ENCODE data around the gene ENTPD5. TPM values are rescaled to one million over a fixed set of nuclear protein-coding genes. Genes with fewer than 3 reads are reported as not detected.

The ENTPD5 gene
- total RNA-seq, 1 experiment from 2014 or later, result 10.6 TPM

DNA sequence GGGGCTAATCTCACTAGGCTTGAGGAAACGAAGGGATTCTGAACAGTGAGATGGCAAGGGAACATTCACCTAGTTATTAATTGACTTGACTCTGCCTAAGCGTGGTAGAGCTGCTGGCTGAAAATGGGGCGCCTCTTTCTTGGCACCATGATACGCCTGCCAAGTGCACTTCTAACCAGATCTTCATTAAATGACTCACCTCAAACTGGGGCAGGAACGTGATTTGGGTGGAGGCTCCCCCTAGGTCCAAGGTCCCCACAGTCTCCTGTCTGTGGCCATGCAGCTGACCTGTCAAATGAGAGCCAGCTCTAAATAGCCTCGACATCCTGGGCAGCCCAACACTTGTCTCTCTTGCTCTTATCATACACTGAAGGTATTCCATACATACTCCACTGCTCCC, 43.0 kb downstream of the ENTPD5 start (continued):
- TF ChIP-seq SMAD3 (CRISPR knock-in tag; IDR thresholded peaks at IDR 0.05; ENCODE audit: borderline replicate concordance) (no peak), ZNF423 (CRISPR knock-in tag; IDR thresholded peaks at IDR 0.05) (no peak), EMX1 (CRISPR knock-in tag; IDR thresholded peaks at IDR 0.05) (no peak), ZNF232 (CRISPR knock-in tag; IDR thresholded peaks at IDR 0.05) (no peak), IRF2 (CRISPR knock-in tag; IDR thresholded peaks at IDR 0.05; ENCODE audit: borderline replicate concordance, low read depth) (no peak), GTF2I (CRISPR knock-in tag; conservative IDR thresholded peaks at IDR 0.05) (no peak)
- TF ChIP-seq, protein P1, sequence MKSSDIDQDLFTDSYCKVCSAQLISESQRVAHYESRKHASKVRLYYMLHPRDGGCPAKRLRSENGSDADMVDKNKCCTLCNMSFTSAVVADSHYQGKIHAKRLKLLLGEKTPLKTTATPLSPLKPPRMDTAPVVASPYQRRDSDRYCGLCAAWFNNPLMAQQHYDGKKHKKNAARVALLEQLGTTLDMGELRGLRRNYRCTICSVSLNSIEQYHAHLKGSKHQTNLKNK (CRISPR knock-in tag; IDR thresholded peaks at IDR 0.05), result no peak
- TF ChIP-seq, protein P2, sequence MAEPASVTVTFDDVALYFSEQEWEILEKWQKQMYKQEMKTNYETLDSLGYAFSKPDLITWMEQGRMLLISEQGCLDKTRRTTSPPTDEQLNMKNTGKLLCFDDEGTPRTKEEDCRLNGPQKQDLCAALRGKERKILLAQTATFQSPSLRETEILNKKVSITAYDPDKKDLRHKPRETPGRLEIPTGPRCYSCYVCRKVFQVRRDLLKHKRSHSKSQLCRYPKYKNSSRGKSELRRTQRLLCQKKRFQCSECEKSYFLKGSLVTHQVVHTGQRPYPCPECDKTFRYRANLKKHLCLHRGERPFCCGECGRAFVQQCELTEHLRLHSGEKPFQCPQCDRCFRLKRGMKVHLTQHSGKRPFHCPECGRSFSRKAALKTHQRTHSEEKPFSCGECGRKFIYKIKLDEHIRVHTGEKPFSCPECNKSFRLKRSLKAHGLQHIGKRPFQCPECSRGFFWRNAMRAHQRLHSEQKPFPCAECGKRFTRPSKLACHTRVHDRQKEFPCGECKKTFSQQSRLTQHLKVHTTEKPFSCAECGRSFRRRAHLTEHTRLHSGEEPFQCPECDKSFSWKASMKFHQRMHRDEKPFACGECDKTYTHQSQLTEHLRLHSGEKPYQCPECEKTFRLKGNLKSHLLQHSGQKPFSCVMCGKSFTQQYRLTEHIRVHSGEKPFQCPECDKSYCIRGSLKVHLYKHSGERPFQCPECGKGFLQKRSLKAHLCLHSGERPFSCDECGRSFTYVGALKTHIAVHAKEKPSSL (CRISPR knock-in tag; conservative IDR thresholded peaks at IDR 0.05), result no peak
- TF ChIP-seq, protein P3, sequence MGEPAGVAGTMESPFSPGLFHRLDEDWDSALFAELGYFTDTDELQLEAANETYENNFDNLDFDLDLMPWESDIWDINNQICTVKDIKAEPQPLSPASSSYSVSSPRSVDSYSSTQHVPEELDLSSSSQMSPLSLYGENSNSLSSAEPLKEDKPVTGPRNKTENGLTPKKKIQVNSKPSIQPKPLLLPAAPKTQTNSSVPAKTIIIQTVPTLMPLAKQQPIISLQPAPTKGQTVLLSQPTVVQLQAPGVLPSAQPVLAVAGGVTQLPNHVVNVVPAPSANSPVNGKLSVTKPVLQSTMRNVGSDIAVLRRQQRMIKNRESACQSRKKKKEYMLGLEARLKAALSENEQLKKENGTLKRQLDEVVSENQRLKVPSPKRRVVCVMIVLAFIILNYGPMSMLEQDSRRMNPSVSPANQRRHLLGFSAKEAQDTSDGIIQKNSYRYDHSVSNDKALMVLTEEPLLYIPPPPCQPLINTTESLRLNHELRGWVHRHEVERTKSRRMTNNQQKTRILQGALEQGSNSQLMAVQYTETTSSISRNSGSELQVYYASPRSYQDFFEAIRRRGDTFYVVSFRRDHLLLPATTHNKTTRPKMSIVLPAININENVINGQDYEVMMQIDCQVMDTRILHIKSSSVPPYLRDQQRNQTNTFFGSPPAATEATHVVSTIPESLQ (CRISPR knock-in tag; IDR thresholded peaks at IDR 0.05), result no peak

DNA sequence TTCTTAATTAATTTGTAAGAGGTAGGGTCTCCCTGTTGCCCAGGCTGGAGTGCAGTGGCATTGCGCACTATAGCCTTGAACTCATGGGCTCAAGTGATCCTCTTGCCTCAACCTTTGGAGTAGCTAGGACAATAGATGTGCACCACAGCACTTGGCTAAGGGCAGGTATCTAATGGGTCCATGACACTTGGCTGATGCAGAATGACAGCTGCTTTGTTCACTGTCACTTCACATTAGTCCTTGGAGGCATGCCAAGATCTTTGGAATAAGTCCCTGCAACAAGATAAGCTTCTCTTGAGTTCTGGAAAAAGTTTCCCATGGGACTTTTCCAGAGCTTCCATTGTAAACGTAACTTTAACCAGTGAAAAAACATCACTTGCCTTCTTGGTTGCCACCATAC, 45.6 kb downstream of the ENTPD5 start:
- TF ChIP-seq MXD4 (CRISPR knock-in tag; IDR thresholded peaks at IDR 0.05; ENCODE audit: borderline replicate concordance), result no peak
- no peak for TF ChIP-seq FOXJ3 (CRISPR knock-in tag; IDR thresholded peaks at IDR 0.05; ENCODE audit: borderline replicate concordance)
- TF ChIP-seq, protein P1 (CRISPR knock-in tag; IDR thresholded peaks at IDR 0.05), result no peak
- TF ChIP-seq CREM (CRISPR knock-in tag; IDR thresholded peaks at IDR 0.05), result no peak
- Mint-ChIP-seq H3K4me1 (no peaks in the 10 kb centered on the region), H3K9me3 (no peaks in the 10 kb centered on the region), H3K36me3 (peaks cover 5% of the 10 kb centered on the region; the same call in 1 of the 2 replicates), H3K4me3 (no peak overlapping the region), H3K27me3 (ENCODE audit: low read depth) (no peaks in the 10 kb centered on the region), H3K27ac (no peak overlapping the region)
- DNase-seq (ENCODE audit: low spot score), result no peak
- ChIA-PET CTCF (no interaction called here), POLR2A (no interaction called here)
- no peak for ATAC-seq

DNA sequence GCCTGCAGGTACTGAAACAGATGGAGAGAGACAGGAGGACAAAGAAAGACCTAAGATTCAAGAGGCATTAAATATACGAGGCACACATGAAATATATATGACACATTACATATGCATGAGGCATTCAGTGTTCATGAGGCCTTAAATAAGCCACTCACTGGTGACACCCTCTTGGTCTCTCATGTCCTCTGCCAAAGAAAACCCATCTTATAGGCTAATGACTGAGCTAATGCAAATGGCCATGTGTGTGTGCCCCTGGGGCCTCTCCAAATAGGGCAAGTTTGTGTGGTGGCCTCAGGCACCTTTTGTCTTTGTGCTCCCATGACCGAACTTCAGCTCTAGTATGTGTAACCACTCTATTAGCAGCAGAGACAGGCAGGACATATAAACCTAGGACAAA, 50.2 kb downstream of the ENTPD5 start:
- DNase-seq (ENCODE audit: low spot score) (no peak), ATAC-seq (no peak)
- ChIA-PET POLR2A (interaction anchor here (0.6 kb wide), 1 partner anchor 9 kb away, joined by 4 read pairs; no protein-coding TSS in a partner anchor), CTCF (no interaction called here)
- Mint-ChIP-seq H3K4me1 (no peaks in the 10 kb centered on the region), H3K9me3 (no peaks in the 10 kb centered on the region), H3K4me3 (no peak overlapping the region), H3K27me3 (ENCODE audit: low read depth) (no peaks in the 10 kb centered on the region), H3K36me3 (peaks cover 6% of the 10 kb centered on the region; the same call in 1 of the 2 replicates), H3K27ac (no peak overlapping the region)
- TF ChIP-seq, protein P4, sequence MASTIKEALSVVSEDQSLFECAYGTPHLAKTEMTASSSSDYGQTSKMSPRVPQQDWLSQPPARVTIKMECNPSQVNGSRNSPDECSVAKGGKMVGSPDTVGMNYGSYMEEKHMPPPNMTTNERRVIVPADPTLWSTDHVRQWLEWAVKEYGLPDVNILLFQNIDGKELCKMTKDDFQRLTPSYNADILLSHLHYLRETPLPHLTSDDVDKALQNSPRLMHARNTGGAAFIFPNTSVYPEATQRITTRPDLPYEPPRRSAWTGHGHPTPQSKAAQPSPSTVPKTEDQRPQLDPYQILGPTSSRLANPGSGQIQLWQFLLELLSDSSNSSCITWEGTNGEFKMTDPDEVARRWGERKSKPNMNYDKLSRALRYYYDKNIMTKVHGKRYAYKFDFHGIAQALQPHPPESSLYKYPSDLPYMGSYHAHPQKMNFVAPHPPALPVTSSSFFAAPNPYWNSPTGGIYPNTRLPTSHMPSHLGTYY (CRISPR knock-in tag; IDR thresholded peaks at IDR 0.05), result no peak
- no peak for TF ChIP-seq NFYB (CRISPR knock-in tag; conservative IDR thresholded peaks at IDR 0.05; ENCODE audit: low read depth)
- no peak for TF ChIP-seq NR2C2 (CRISPR knock-in tag; IDR thresholded peaks at IDR 0.05)
- TF ChIP-seq, protein P5, sequence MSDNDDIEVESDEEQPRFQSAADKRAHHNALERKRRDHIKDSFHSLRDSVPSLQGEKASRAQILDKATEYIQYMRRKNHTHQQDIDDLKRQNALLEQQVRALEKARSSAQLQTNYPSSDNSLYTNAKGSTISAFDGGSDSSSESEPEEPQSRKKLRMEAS (CRISPR knock-in tag; IDR thresholded peaks at IDR 0.05), result no peak
- TF ChIP-seq CREM (CRISPR knock-in tag; IDR thresholded peaks at IDR 0.05), result no peak
- no peak for TF ChIP-seq ETV6 (CRISPR knock-in tag; IDR thresholded peaks at IDR 0.05)
- TF ChIP-seq, protein P6, sequence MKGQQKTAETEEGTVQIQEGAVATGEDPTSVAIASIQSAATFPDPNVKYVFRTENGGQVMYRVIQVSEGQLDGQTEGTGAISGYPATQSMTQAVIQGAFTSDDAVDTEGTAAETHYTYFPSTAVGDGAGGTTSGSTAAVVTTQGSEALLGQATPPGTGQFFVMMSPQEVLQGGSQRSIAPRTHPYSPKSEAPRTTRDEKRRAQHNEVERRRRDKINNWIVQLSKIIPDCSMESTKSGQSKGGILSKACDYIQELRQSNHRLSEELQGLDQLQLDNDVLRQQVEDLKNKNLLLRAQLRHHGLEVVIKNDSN (CRISPR knock-in tag; IDR thresholded peaks at IDR 0.05), result no peak
- TF ChIP-seq ZNF232 (CRISPR knock-in tag; IDR thresholded peaks at IDR 0.05), result no peak
- TF ChIP-seq, protein P7, sequence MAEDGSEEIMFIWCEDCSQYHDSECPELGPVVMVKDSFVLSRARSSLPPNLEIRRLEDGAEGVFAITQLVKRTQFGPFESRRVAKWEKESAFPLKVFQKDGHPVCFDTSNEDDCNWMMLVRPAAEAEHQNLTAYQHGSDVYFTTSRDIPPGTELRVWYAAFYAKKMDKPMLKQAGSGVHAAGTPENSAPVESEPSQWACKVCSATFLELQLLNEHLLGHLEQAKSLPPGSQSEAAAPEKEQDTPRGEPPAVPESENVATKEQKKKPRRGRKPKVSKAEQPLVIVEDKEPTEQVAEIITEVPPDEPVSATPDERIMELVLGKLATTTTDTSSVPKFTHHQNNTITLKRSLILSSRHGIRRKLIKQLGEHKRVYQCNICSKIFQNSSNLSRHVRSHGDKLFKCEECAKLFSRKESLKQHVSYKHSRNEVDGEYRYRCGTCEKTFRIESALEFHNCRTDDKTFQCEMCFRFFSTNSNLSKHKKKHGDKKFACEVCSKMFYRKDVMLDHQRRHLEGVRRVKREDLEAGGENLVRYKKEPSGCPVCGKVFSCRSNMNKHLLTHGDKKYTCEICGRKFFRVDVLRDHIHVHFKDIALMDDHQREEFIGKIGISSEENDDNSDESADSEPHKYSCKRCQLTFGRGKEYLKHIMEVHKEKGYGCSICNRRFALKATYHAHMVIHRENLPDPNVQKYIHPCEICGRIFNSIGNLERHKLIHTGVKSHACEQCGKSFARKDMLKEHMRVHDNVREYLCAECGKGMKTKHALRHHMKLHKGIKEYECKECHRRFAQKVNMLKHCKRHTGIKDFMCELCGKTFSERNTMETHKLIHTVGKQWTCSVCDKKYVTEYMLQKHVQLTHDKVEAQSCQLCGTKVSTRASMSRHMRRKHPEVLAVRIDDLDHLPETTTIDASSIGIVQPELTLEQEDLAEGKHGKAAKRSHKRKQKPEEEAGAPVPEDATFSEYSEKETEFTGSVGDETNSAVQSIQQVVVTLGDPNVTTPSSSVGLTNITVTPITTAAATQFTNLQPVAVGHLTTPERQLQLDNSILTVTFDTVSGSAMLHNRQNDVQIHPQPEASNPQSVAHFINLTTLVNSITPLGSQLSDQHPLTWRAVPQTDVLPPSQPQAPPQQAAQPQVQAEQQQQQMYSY (CRISPR knock-in tag; IDR thresholded peaks at IDR 0.05), result no peak
- TF ChIP-seq ZNF423 (CRISPR knock-in tag; IDR thresholded peaks at IDR 0.05), result no peak

Measured in WTC11 (cell line).